Islet of Langerhans (tissue), 1 donor: ENCODE data around the gene ABHD17C.
A peak's percentile ranks its signal among the peaks of the same experiment; 100 is the strongest.

Experiments used
- FAIRE-seq: peaks from one replicate; lab custom pipeline; 2011; peaks lifted over from hg19 to GRCh38; lab: Jason Lieb, UNC

The ABHD17C gene

DNA sequence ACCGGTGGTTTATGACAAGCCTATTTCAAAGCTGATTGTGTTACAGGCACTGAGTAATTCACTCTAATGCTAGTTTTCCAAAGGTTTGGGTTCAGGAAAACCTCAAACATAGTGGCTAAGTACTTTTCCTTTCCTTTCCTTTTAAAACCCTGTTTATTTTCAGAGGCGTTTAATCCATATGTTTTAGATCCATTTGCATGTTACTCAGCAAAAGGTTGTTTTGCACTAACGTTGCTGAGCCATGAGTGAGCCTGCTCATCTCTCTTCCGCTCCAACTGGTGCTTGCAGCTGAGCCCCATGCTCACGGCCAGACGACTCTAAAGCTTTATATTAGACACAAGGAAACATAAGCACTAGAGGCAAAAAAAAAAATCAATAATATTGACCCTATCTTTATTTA lies 93.4 kb downstream of the ABHD17C start:
- no peak for FAIRE-seq

DNA sequence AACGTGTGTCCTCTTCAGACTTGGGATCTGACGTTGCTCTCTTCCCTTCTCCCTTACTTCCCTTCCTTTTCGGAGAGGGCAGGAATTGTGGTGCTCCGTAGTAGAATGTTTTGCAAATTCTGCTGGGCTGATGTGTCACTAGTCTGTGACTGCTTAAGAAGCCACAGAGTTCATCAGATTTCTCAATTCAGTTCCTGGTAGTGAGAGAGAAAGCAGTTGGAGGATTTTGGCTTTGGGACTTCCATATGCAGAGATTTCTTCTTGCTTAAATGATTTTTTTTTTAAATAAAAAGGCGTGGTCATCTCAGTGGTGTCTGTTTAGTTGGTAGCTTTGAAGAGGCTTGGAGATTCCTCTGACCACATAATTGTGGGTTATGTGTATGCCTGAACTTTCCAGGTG lies 94.2 kb downstream of the ABHD17C start:
- FAIRE-seq: no peak

DNA sequence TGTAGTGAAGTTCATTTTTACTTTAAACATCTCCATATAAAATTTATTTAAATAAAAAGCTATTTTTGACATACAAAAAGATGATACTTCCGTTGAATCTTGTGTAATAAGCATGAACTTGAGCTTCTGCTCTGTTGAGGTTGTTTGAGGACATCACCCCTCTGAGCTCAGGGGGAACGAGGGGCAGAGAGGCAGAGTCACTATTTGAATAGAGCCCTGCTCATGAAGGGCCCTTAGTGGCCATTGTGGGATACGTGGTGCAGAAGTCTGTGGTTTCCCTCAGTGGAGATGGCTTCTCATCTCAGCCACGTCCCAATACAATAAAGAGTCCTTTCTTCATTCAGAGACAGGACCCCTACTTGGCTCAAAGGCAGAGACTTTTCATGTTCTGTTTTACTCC lies 94.7 kb downstream of the ABHD17C start:
- no peak for FAIRE-seq

DNA sequence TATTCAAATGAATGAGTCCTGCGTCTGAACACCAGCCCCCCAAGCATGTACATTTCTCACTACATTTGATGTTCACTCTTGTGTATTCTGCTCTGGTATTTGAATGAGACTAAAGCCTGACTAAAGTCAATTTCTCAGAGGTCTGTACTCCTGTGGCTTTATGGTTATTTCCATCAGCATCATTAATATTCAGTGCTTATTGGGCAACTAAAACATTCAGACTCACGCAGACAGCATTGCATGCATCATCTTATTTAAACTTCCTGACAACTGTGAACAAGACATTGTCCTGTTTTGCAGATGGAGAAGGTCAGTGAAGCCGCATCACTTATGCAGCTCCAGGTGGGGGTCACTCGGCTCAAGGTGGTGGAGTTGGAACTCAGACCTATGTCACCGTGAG lies 95.1 kb downstream of the ABHD17C start:
- FAIRE-seq: no peak

DNA sequence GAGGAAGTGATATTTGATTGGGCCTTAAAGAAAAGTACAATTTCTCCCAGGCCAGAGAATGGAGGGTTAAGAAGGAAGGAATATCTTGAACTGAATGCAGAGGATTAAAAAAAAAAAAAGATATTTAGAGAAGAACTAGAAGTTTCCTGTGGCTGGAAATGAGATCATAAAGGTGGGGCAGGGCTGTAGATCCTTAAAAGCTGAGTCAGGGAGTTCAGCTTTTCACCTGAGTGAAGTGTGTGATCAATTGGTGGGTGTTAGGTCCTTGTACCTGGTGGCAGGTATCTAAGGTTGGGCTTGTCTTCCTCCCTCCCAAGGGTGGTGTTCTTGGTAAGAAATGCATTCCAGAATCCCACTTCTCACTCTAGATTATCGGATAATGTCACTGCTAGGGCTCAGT lies 95.9 kb downstream of the ABHD17C start:
- FAIRE-seq: no peak

DNA sequence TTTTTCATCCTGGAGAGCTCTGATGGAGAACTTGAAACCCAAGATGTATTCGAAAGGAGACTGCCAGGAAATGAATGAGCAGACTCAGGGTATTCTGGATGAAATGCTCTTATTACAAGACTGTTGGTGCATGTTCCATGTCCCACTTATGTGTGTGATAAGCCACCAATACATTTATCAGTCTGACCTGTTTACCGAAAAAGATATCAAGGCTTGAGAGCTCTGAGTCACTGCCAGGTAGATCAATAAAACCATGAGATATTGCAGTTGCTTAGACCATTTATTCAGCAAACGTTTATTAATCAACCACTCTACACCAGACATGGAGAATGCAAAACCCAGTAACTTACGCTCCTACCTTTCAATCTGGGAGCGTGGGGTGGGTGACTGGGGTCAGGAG lies 101.3 kb downstream of the ABHD17C start:
- FAIRE-seq: no peak

DNA sequence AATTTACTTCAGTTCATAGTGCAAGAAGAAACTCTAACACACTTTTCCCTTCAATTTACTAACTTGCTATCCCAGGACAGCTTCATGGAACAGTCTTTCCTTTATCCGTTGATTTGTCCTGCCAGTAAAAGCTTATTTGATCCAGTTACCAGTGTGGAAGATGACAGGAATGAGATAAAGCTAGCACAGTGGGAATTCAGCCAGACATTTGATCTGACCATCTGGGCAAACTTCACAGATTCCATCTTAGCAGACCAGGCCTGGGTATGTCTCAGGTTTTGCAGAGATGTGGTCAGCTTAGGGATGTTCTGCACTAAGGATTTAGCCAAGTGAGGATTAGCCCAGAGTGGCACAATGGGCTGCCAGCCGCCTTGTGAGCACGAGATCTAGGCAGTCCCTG lies 103.8 kb downstream of the ABHD17C start:
- no peak for FAIRE-seq

DNA sequence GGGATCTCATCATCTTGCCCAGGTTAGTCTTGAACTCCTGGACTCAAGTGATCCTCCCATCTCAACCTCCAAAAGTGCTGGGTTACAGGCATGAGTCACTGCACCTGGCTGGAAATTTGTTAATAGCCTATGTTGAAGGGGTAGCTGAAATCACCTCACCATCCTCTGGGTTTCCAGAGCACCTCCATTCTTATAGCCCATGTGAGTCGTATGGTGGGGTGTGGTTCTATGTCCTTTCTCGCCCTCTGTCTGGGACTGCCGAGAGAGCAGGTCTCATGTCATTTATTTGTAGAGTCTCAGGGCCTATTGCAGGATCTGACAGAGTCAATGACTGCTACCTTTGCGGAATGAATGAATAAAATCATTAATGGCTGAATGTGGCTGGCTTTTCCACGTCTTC lies 105.0 kb downstream of the ABHD17C start:
- FAIRE-seq: no peak

DNA sequence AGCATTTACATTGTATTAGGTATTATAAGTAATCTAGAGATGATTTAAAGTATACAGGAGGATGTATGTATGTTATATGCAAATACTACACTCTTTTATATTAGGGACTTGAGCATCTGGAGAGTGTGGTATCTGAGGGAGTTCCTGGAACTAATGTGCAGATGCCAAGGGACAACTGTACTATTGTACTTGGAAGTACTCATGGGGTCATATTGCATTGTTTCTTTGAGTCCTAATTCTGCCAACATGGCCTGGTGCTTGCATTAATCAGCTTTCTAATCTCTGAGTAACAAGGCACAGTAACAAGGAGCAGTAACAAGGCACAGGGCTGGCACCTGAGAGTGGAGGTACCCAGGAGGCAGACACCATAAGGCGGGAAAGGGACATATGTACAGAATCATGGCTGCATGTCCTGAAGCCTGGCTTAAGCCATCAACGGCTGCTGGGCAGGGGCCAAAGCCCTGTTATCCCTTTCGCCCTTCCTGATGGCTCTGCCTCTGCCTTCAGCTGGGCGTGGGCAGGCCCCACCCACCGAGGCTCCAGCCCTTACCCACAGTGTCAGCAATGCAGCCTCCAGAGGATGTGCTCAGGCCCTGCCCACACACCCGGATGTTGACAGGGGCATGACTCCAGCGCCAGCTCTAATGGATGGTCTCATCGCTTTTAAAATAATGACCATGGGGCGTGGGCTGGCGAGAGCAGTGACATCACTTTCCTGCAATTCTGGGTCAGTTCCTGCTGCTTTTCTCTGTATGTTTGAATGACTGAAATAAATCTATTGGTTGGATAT lies 107.0 kb downstream of the ABHD17C start:
- no peak for FAIRE-seq

DNA sequence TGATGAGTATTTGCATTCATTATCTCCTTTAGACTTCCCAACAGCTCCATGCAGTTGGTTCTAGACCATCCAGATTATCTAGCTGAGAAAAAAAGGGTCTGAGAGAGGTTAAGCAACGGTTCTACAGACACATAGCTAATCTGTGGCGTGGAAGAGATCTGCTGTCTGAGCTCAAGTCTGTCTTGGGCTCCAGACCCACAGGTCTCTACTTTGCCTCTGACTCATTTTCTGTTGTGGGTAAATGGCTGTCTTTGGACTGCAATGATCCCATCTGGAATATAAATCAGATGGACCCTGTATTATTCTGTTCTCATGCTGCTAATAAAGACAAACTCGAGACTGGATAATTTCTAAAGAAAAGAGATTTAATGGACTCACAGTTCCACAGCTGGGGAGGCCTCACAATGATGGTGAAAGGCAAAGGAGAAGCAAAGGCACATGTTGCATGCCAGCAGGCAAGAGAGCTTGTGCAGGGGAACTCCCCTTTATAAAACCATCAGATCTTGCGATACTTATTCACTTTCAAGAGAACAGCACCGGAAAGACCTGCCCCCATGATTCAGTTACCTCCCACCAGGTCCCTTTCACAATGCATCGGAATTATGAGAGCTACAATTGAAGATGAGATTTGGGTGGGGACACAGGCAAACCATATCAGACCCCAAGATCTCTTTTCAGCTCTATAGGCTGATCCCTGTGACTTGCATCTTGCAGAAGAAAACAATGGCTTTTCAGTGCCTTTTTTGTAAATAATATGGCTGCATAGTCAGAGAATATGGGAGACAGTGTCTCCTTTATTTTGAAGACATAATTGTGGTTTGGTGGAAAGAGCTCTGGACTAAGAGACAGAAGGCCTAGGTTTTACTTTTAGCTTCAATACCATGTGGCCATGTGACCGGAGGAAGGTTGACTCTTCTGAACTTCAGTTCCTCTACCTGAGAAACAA lies 108.7 kb downstream of the ABHD17C start:
- no peak for FAIRE-seq

DNA sequence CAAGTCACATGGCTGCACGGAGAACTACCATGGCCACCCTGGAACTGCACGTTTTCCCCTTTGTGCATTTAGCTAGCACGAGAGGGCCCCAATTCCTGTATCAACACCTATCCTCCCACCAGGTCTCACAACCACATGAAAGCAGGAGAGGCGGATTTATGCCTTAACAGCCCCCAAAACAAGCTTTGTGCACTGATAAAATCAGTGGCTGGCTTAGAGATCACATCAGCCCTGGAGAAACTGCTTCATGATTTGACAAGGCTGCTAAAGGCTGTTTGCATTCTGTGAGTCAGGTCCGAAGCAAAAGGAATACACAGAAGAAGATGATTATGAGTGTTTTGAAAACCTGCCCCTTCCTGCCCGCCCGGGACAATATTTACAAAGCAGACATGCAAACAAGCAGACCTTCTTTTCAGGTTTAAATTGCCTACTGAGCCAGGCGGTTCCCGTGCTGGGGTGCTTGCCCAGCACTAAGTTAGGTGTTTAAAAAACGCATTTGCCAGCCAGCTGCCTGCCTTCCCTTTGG lies 109.9 kb downstream of the ABHD17C start:
- peak; percentile 17 for FAIRE-seq
